HG02870 (cell line): ENCODE data around the gene KLHDC8B.

Experiments
- ATAC-seq: cut with Tn5 transposase; IDR thresholded peaks from one replicate; pipeline ENCODE4 v1.9.1; 2021; ENCODE audit warnings: mild to moderate bottlenecking, moderate library complexity; ENCODE audit not compliant: unreplicated experiment

Gene KLHDC8B

GRCh38 chr3:49171119-49171774, at the start of gene KLHDC8B:
Gene KLHDC8B (plus strand): TSS chr3:49171598. CDS start chr3:49172770, 1,172 bp downstream.
- ATAC-seq: peak; percentile 61

DNA sequence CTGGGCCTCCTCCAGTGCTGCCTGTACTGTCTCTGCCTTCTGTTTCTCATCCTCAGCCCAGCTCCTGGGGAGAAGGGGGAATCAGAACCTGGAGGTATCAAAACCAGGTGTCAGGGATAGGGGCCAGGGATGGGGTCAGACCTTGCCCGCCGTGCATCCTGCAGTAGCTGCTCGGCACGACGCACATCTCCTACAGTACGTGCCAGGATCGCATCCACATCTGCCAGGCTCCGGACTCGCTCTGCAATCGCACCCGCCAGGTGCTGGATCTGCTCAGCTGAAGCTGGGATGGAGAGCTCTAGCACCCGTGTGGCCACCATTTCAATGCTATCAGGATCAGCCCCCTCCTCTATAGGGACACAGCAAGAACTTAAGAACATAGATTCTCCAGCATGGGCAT, 49.4 kb upstream of the KLHDC8B start:
- no peak for ATAC-seq

DNA sequence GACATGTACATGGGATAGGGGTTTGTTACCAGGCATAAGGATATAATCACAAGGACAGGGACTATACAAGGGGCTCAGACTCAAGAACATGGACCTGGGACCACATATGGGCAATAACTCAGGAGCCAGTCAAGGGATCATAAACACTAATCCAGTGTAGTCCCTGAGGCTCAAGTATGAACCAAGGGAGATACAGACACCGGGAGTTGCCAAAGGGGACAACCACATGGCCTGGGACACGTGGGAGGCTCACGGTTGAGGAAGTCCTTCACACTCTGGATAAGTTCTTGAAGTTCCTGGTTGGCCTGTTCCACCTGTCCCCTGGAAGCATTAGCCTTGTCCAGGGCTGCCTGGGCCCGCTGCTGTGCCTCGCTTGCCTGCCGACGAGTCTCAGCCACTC, 48.9 kb upstream of the KLHDC8B start:
- ATAC-seq: no peak

DNA sequence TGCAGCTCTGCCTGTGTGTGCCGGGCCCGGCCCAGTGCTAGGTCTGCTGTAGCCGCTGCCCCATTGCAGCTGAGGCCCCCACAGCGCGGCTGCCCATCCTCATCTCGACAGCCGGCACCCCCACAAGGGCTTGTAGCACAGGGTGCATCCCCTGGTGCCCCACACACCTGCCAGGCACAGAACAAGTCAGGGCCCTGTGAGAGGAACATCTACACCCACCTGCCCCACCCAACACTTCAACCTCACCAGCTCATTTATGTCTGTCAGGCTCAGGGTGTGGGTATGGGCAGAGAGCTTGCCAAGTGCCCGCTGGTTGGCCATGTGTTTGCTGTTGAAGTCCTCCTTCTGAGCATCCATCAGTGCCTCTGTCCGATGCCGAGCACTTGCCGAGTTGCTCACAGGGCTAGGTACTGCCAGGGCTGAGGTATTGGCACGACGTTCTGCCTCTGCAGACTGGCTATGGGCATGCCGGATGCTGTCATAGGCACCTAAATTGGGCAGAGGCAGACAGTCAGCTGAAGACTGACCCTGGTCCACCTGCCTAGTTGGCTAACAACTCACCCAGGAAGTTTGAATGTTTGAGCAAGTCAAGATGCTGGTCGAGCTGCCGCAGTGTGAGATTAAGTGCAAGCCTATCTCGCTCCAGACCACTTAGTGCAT, 48.4 kb upstream of the KLHDC8B start:
- no peak for ATAC-seq

DNA sequence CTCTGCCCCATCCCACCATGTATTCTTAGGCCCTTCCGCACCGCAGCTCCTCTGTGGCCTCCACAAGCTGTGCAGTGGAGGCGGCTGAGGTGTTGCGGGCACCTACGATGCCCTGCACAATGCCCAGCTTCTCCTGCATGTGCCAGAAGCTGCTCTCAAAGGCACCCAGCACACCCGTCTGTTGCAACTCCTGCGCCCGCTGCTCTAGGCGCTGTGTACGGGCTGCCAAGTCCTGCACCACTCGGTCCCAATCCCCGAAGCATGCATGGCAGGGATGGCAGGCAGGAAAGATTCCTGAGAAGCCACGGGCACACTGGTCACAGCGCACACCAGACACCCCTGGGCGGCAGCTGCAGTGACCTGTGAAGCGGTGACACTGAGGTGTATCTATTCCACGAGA, 47.7 kb upstream of the KLHDC8B start:
- no peak for ATAC-seq

- ATAC-seq: no peak
Observed at GRCh38 chr3:49124203-49124602, 47.2 kb upstream of the KLHDC8B start.

- no peak for ATAC-seq
Observed at GRCh38 chr3:49124991-49125670, 46.3 kb upstream of the KLHDC8B start.

DNA sequence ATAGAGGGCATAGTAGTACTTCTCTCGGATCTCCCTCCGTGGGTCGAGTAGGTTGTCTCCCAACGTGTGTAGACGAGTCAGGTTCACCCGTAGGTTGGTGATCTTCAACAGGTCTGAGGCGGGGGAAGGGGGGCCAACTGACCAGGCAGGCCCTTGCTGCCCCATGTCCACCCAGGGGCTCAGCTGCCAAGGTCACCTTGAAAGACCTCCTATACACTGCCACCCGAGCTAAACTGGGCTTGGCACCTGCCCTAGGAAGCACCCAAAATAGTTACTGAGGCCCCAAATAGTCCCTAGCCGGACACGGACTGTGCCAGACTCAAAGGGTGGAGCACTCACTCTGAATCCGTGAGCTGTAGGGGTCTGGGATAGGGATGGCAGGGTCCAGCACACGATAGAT, 40.4 kb upstream of the KLHDC8B start:
- ATAC-seq: no peak

DNA sequence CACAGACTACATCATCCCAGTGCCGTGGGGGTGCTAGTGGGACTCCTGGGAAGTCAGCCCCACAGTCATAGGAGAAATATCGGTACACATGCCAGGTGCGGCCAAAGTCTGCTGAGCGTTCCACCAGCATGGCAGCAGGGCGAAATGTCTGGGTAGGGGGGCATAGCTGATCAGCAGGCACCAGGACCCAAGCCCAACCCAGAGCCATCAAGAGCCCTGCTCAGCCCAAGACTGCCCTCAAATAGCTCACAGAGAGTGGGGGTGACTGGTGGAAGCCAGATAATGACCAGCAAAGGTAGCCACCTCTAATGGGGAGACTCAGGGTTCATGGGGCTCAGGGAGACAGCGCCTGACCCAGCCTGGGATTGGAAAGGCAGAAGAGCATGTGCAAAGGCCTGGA, 39.8 kb upstream of the KLHDC8B start:
- ATAC-seq: no peak

DNA sequence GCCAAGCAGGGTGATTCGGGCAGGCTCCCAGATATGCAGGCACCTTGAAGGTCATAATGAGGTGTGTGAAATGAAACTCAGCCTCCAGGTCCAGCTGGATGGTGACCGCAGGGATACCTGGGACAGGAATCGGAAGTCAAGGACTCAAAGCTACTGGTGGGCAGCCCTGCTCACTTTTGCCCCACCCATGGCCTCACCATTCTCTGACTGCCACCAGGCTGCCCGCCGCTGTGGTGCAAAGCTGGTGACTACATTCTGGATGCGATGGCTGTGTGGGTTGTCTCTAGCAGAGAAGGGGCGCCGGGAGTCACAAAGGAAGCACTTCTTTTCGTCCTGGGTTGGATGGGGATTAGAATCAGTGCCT, 39.3 kb upstream of the KLHDC8B start:
- ATAC-seq: no peak

DNA sequence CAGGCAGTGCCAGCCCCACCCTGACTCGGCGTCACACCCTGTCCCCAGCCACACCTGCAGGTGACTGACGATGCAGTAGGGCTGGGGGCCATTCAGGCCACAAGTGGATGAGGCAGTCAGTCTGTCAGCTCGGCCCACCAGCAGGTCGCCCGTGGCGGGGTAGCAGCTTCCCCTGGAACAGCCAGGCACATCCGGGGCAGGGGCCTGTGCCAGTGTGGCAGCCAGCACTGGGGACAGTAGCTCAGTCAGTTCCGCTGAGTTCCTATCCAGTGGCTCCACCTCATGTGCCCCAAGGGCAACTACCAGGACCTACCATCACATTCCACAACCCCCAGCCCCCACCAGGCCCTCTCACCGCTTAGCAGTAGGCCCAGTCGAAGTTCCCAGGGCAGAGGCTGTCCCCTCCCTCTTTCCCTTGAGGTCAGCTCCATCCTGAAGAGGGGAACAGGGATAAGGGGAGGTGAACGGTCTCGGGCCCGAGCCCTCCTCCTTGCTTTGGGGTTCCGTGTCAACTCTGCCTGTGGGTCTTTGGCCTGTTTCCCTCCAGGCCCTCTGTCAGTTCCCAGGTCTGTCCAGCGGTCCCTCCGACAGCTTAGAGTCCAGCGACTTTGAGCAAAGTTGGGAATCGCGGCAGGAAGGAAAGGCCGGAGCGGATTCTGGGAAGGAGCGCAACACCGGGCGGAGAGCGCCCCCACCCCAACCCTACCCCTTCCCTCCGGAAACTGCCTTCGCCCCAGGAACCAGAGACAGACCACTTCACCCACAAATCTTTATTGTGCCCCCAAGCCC, 38.8 kb upstream of the KLHDC8B start, which contains the start of gene LAMB2:
LAMB2 (minus strand) TSS at position 614 of the 789 bp plus-strand sequence; CDS start at position 431, 183 bp downstream.
- no peak for ATAC-seq

DNA sequence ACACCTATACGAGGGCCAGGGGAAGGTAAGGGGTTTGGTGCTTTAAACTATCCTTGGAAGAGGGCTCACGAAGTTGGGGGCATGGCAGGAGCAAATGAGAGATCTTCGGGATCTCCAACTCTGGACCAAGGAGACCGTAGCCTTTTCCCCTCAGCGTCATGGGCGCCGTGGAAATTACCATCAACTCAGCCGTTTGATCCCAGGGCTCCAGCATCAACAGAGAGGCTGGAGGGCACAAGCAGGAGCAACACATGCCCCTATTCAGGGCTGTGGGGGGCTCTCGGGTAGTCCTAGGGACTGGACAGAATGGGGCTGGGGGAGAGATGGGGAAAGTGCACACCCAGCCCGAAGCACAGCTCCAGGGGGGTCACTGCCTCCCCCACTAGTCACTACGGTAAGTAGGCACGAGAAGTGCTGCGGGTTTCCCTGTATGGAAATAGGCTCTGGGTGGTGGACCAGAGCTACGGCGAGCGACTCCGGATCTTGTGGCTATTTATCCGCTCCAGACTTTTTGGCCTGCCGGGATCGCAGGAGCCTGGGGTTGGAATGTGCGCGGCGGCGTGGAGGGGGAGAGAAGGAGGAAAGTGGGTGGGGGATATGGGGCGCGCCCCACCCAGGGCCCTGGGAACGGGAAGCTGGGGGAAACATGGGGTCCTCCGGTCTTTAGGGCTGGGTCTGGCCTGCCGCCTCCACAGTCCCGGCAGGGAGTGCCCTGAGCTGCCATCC, 38.0 kb upstream of the KLHDC8B start:
- ATAC-seq: no peak

DNA sequence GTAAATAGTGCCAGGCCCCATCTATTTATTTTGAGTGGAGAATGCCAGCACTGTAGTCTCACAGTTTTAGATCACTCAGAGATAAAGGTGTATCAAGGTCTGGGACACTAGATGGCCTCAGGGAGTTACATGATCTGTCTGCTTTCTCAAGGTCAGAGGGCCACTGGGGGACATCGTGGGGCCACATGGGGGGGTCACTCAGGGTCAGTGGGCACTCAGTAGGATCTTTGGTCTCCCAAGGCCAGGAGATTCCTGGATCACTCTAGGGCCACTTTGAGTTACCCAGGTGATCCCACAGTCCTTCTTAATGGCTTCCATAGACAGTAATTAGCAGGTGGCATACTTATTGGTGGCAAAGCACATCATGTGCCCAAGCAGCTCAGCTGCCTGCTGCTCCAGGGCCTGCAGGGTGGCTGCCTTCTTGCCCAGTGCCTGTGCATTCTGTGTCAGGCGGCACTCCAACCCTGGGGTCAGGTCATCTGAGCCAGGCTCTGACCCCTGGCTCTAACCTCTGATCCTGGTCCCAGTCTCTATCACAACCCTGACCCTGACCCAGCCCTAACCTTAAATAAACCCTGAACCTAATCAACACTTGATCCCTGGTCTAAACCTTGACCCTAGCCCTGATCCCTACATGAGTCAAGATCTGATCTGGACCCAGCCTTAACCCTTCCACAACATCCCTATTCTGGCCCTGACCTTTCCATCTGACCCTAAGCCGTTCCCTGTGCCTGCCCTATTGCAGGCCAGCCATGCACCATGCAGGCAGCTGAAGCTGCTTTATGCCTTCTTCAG, 36.7 kb upstream of the KLHDC8B start:
- ATAC-seq: no peak

DNA sequence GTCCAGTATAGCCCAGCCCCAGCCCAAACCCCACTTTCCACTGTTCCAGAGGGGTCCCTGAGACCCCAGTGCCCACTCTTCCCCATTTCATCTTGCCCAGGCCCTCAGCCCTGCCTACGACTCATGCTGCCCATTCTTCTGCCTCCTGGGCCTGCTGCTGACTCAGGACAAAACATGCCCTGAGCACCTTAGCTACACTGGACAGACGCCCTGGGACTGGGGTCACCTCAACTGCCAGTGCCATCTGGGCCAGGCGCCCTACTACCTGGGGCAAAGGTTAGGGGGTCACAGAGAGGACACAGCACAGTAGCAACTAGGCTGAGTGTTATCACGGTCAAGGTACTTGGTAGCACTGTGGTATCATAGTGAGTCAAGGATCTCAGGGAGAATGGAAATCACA, 35.9 kb upstream of the KLHDC8B start:
- ATAC-seq: no peak

GRCh38 chr3:49140080-49140479, 31.3 kb upstream of the KLHDC8B start:
- ATAC-seq: no peak

DNA sequence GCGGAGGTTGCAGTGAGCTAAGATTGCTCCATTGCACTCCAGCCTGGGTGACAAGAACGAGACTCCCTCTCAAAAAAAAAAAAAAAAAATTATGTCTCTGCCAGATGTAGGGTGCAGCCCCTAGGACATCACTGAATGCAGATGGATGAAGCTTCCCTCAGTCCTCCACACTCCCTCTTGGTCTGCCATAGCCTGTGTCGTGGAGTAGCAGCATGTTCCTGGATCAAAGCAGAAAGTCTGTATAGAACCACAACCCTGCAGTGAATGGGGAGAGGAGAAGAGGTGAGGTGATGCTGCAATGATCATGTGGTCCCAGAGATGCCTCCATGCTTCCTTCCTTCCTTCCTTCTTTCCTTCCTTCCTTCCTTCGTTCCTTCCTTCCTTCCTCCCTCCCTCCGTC, 23.2 kb upstream of the KLHDC8B start:
- no peak for ATAC-seq

- no peak for ATAC-seq
Observed at GRCh38 chr3:49151610-49152009, 19.8 kb upstream of the KLHDC8B start.

- ATAC-seq: no peak
Observed at GRCh38 chr3:49153349-49153912, 18.0 kb upstream of the KLHDC8B start.

- no peak for ATAC-seq
Observed at GRCh38 chr3:49157289-49157688, 14.1 kb upstream of the KLHDC8B start.
